HG03469 (cell line): ENCODE results near the gene OR4Q2.
"Not testable (repeated sequence)": the region's sequence is repeated elsewhere in the genome, so short reads cannot be mapped to it uniquely, and the experiment has no call there.

ENCODE experiments used
- ATAC-seq: cut with Tn5 transposase; IDR thresholded peaks from one replicate; pipeline ENCODE4 v1.9.1; 2021; ENCODE audit warnings: mild to moderate bottlenecking, moderate library complexity, moderate number of reproducible peaks; ENCODE audit not compliant: unreplicated experiment

Gene OR4Q2

DNA sequence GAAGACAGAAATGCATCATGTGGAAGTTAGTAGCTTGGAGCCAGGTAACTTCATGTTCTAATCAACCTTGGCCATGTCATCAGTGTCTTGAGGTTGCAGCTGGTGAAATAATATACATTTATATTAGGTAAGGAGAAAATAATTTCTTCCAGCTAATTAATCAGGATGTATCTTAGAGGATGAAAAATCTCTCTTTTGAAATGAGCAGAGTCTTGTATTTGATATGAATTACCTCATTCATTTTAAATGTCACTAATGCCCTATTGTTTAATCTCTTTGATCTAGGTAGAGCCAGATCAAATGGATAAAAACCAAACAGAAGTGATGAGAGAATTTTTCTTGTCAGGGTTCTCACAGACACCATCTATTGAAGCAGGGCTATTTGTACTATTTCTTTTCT is at the start of gene OR4Q2:
Gene OR4Q2 (plus strand): TSS at position 301 of the 400 bp plus-strand sequence.
- ATAC-seq: no peak

DNA sequence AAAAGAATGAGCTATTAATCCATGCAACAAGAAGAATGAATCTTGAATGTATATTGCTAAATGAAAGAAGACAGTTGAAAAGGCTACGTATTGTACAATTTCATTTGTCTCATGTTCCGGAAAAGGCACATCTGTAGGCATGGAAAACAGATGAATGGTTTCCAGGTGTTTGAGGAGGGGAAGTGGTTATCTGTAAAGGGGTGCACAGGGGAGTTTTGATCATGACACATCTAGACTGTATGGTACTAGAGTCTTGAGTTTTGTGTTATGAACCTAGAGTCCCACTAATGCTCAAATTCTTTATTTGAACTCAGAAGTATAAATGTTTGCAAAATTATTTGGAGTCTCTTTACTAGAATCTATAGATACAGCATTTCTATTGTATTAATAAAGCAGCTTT is 32.2 kb upstream of the OR4Q2 start:
- not testable (repeated sequence) for ATAC-seq

DNA sequence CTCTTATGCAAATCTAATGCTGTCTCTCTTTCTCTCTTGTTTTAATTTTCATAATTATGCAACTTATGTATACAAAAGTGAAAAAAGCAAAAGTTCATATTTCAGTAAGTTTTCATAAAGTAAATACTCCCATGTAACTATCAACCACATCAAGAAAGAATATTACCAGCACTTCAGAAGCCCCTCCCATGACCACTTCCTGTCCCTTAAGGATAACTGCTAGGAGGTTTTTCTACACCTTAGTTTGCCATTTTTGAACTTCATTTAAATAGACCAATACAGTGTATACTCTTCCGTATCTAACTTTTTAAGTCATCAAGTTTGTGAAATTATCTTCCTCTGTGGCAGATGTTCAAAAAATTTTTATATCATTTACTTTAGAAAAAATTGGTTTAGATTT is 27.1 kb upstream of the OR4Q2 start:
- no peak for ATAC-seq

DNA sequence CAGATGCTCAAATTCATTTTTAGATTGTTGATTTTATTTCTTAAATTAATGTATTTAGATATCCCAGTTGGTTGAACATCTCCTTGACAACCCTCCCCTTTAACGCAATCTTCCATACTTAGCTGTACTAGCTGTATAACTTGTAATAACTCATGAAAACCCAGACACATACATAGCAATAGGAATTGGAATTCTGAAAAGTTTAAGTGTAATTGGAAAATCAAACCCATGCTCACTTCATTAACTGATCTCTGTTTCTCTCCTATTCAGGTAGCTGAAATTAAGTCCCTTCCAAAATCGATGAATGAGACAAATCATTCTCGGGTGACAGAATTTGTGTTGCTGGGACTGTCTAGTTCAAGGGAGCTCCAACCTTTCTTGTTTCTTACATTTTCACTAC is 26.7 kb upstream of the OR4Q2 start, which contains the start of gene OR4K15:
Gene OR4K15 (plus strand): TSS at position 301 of the 400 bp plus-strand sequence. CDS start 0 bp downstream, at position 301.
- no peak for ATAC-seq

DNA sequence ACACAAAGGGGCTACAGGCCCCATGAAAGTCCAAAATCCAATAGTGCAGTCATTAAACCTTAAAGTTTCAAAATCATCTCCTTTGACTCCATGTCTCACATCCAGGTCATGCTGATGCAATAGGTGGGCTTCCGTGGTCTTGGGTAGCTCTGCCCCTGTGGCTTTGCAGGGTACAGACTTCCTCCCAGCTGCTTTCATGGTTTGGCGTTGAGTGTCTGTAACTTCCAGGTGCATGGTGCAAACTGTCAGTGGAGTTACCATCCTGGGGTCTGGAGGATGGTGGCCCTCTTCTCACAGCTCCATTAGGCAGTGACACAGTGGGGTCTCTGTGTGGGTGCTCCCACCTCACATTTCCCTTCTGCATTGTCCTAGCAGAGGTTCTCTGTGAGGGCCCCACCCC is 8.5 kb upstream of the OR4Q2 start:
- no peak for ATAC-seq

DNA sequence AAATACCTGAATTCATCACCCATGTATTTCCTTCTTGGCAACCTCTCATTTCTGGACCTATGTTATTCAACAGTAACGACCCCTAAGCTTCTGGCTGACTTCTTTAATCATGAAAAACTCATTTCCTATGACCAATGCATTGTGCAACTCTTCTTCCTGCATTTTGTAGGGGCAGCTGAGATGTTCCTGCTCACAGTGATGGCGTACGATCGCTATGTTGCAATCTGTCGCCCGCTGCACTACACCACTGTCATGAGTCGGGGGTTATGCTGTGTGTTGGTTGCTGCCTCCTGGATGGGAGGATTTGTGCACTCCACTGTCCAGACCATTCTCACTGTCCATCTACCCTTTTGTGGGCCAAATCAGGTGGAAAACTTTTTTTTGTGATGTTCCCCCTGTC is 356 bp downstream of the OR4Q2 start:
- no peak for ATAC-seq

DNA sequence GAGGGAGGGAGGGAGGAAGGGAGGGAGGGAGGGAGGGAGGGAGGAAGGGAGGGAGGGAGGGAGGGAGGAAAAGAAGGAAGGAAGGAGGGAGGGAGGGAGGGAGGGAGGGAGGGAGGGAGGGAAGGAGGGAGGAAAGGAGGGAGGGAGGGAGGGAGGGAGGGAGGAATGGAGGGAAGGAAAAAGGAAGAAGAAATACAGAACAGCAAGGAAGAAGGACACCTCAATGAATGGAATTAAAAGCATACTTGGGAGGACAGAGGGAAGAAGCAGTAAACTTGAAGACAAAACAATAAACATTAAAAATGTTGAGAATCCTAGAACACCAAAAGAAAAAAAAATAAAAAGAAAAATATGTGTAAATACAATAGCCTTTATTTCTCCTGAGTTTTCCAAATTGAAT is 6.2 kb downstream of the OR4Q2 start:
- ATAC-seq: no peak

DNA sequence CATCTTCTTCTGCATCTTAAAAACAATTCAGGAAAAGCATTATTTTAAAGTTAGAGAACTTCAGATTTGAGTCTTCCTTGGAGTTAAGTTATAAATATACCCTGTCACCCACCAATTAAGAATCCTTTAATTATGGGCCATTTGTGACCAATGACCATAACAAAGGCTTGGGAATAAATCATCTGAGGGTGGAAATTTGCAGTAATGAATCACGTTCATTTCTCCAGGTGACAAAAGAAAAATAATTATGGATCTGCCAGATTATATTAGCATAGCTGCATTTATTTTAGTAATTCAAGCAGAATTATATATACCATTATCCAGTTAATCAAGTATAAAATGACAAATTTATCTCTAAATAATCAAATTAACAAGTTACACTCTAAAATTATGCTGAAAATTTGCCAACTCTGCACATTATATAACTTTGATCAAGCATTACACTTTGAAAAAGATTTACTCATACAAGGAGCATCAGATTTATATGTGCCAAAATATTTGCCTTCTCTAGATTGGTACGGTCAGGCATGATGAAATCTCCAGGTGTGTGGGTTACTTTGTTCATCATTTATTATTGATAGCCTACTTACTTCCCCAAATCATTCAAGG is 17.4 kb downstream of the OR4Q2 start, which contains the start of gene OR4K14:
Gene OR4K14 (minus strand): TSS at position 51 of the 609 bp plus-strand sequence. CDS start 4,114 bp downstream, outside the sequence.
- ATAC-seq: no peak

DNA sequence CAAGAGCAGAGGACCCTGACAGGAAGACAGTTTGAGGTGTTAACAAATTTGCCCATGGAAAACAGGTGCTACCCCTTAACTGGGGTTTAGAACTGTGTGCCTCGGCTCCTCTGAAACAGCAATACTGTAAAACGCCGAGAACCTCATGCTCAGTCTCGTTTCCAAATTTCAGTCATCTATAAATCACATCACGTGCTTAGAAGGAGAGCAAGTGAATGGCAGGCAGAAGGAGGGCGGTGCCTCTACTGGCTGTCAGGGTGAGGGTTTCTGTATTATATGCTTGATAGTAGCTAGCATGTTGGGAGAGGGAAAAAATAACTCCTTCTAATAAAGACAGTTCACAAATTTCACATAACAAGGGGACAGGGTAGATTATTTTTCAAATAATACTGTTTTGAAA is 29.1 kb downstream of the OR4Q2 start:
- ATAC-seq: no peak

DNA sequence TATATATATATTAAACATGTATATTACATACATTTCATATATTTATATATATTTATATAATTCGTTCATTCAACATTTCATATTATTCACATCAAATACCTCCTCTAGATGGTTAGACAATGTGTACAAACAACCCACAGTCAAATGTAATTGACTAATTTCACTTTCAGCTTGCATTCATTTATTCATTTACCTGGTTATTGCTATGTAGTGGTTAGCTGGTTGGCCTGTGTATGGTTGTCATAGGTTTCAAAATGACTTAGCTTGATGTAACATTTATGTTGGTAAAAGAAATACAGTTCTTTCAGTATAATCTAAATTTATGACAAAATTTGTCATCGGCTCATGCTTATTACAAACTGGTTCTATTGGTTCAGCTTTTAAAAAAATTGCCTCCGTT is 33.5 kb downstream of the OR4Q2 start:
- no peak for ATAC-seq

DNA sequence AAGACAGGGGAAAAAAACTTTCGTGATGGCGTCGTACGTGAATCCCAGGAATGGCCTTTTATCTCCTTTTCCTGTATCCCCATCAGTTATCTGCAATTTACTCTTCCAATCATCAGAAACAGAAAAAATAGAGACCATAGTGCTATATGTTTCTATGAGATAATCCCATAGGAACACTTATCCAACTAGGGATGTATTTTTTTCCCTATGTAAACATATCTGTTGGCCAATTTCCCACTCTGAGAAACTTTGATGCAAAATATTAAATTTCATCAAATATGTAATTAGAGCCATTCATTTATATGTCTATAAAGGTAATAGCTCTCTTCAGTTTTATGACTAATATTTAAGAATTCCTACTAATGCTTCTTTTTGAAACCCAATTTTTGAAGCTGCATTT is 34.0 kb downstream of the OR4Q2 start, which contains the start of gene OR4K13:
Gene OR4K13 (minus strand): TSS at position 101 of the 400 bp plus-strand sequence. CDS start 1,280 bp downstream, outside the sequence.
- no peak for ATAC-seq

DNA sequence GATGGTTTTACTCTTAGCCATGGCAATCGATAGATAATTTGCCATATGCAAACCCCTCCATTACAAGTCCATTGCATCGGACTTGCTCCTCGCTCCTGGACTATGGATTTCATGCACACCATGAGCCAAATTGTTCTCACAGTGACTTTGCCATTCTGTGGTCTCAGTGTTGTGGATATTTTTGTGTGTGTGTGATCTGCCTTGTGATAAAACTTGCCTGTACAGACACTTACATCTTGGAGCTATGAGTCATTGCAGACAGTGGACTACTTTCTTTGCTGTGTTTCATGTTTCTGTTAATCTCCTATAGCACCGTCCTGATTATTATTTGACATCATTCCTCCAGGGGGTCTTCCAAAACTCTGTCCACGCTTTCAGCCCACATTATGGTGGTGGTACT is 42.3 kb downstream of the OR4Q2 start:
- no peak for ATAC-seq

DNA sequence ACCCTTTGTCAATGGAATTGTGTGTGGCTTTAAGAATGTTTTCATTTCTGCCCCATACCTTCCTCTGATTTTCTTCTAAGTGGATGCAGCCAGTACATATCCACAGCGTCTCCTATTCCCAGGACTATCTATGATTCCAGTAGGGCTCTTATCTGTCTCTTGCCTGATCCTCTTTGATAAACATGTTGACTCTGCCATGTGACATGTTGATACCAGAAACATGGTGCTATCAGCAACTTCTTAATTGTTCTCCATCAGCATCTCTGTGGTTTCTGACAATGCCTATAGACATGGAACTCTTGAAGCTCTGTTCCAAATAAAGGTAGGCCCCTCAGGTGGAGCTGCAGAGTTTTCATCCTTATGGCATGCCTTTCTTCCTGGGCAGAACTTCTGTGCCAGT is 46.2 kb downstream of the OR4Q2 start:
- ATAC-seq: no peak
